ENCODE measurements around the gene SIL1. TPM values are rescaled to one million over a fixed set of nuclear protein-coding genes. Genes with fewer than 3 reads are reported as not detected.

The SIL1 gene
- total and polyA plus RNA-seq, 2 donors (not counting 1 experiment from before 2014, with no cell fraction given) = 66.4 to 85.5 TPM

DNA sequence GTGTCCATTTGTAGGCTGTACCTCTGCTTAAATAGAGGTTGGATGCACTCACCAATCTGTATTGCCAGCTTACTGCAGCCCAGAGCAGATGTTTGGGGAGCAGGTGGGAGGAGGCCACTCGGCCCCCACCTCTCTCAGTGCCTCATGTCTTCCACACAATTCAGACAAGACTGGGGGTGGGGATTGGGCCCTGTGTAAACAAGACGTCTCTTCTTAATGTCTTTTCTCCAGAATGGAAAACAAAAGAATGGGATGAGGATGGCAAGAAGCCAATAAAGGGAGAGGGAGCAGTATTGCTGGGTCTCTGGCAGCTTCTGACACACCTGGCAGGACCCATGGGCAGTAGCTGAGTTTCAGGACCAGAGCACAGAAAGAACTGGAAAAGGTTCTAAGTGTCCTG is 64.9 kb downstream of the SIL1 start:
- no peak overlapping the region for H3K4me3 ChIP-seq (replicated peaks in 1 of 4; ENCODE audit: control extremely low read depth in 1 of 4, insufficient read depth in 1 of 4, low read depth in 3 of 4, low read length in 4 of 4)
- no peak overlapping the region for H3K4me2 ChIP-seq (ENCODE audit: extremely low read depth, insufficient read depth, low read length)
- H3K79me2 ChIP-seq (ENCODE audit: control insufficient read depth, insufficient read depth, low read length) = no peaks in the 10 kb centered on the region
- no peaks in the 10 kb centered on the region for H3K36me3 ChIP-seq (ENCODE audit: control insufficient read depth, insufficient read depth, low read length)
- peaks cover 10% of the 10 kb centered on the region for H3K4me1 ChIP-seq (ENCODE audit: control insufficient read depth, extremely low read depth, insufficient read depth, low read length)
- no peaks in the 10 kb centered on the region for H3K9me3 ChIP-seq (ENCODE audit: control insufficient read depth, insufficient read depth, low read depth, low read length)
- no peaks in the 10 kb centered on the region for H3K27me3 ChIP-seq (ENCODE audit: control insufficient read depth, insufficient read depth, low read length)
- no peak overlapping the region for H2AFZ ChIP-seq (ENCODE audit: low read length)
- no peak for DNase-seq (ENCODE audit: low read depth in 2 of 2)
- no peak overlapping the region for H3K9ac ChIP-seq (ENCODE audit: insufficient read depth, low read length)
- no peak overlapping the region for H3K27ac ChIP-seq (ENCODE audit: insufficient read depth, low read length)
- H4K20me1 ChIP-seq (ENCODE audit: control insufficient read depth, extremely low read depth, insufficient read depth, low read length) = no peaks in the 10 kb centered on the region
- TF ChIP-seq EZH2 (IDR thresholded peaks at IDR 0.05; ENCODE audit: low read length, missing control alignments) = no peak
- TF ChIP-seq, protein P1, sequence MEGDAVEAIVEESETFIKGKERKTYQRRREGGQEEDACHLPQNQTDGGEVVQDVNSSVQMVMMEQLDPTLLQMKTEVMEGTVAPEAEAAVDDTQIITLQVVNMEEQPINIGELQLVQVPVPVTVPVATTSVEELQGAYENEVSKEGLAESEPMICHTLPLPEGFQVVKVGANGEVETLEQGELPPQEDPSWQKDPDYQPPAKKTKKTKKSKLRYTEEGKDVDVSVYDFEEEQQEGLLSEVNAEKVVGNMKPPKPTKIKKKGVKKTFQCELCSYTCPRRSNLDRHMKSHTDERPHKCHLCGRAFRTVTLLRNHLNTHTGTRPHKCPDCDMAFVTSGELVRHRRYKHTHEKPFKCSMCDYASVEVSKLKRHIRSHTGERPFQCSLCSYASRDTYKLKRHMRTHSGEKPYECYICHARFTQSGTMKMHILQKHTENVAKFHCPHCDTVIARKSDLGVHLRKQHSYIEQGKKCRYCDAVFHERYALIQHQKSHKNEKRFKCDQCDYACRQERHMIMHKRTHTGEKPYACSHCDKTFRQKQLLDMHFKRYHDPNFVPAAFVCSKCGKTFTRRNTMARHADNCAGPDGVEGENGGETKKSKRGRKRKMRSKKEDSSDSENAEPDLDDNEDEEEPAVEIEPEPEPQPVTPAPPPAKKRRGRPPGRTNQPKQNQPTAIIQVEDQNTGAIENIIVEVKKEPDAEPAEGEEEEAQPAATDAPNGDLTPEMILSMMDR (conservative IDR thresholded peaks at IDR 0.05 in 1 of 2, IDR thresholded peaks at IDR 0.05 in 1 of 2; ENCODE audit: low read depth in 1 of 2, low read length in 2 of 2) = no peak

DNA sequence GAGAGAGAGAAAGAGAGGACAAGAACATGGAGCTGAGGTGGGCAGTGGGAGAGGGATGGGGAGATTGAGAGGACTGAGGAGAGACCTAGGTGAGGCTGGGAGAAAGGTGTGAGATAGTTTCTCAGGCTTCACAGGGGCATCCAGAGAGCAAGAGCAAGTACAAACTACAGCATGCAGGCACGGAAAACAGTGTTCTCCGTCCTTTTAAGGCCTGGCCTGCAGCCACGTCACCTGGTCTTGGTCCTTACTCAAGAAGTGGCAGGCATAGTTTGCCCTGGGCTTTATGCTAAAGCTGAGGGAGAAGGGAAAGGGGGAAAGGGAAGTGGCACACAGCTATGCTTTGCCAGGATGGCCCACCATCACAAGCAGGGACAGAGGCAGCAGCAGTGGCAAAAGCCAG is 65.7 kb downstream of the SIL1 start:
- H3K36me3 ChIP-seq (ENCODE audit: control insufficient read depth, insufficient read depth, low read length) = no peaks in the 10 kb centered on the region

DNA sequence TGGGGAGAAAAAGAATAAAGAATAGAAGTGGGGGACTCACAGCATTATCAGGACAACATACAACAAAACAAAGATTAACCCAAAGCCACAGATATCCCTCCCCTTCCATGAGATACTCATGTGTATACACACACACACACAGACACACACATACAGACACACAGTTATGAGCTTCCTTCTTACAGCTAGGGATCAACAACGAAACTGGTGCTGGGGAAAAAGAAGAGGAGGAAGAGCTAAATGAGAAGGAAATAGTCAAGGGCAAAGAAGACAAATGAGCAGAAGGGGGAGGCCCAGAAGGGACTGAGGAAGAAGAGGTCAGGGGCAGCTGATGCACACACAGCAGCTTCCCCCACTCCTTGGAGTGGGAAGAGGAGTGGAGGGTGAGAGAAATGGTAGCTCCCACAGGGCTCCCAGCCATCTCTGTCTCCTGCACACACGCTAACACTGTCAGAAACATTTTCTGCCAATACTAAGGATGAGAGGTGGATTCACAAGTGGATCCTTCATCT is 66.2 kb downstream of the SIL1 start:
- Histone ChIP-seq H3K9ac (ENCODE audit: insufficient read depth, low read length) (no peak overlapping the region), H2AFZ (ENCODE audit: low read length) (no peak overlapping the region), H3K27ac (ENCODE audit: insufficient read depth, low read length) (no peak overlapping the region), H3K4me1 (ENCODE audit: control insufficient read depth, extremely low read depth, insufficient read depth, low read length) (peaks cover 9% of the 10 kb centered on the region), H3K4me2 (ENCODE audit: extremely low read depth, insufficient read depth, low read length) (peak overlapping the region; percentile 93), H3K27me3 (ENCODE audit: control insufficient read depth, insufficient read depth, low read length) (no peaks in the 10 kb centered on the region), H3K9me3 (ENCODE audit: control insufficient read depth, insufficient read depth, low read depth, low read length) (no peaks in the 10 kb centered on the region), H3K4me3 (replicated peaks in 1 of 4; ENCODE audit: control extremely low read depth in 1 of 4, insufficient read depth in 1 of 4, low read depth in 3 of 4, low read length in 4 of 4) (no peak overlapping the region), H4K20me1 (ENCODE audit: control insufficient read depth, extremely low read depth, insufficient read depth, low read length) (no peaks in the 10 kb centered on the region), H3K36me3 (ENCODE audit: control insufficient read depth, insufficient read depth, low read length) (no peaks in the 10 kb centered on the region), H3K79me2 (ENCODE audit: control insufficient read depth, insufficient read depth, low read length) (no peaks in the 10 kb centered on the region)
- peak in 1 of 2 donors; percentile 22 for DNase-seq (ENCODE audit: low read depth in 2 of 2)
- no peak for TF ChIP-seq EZH2 (IDR thresholded peaks at IDR 0.05; ENCODE audit: low read length, missing control alignments)
- TF ChIP-seq, protein P1 (conservative IDR thresholded peaks at IDR 0.05 in 1 of 2, IDR thresholded peaks at IDR 0.05 in 1 of 2; ENCODE audit: low read depth in 1 of 2, low read length in 2 of 2) = no peak

More for the DNA sequence above, 65.7 kb downstream of the SIL1 start:
- Histone ChIP-seq H3K4me1 (ENCODE audit: control insufficient read depth, extremely low read depth, insufficient read depth, low read length) (peaks cover 9% of the 10 kb centered on the region), H3K9me3 (ENCODE audit: control insufficient read depth, insufficient read depth, low read depth, low read length) (no peaks in the 10 kb centered on the region), H4K20me1 (ENCODE audit: control insufficient read depth, extremely low read depth, insufficient read depth, low read length) (no peaks in the 10 kb centered on the region), H2AFZ (ENCODE audit: low read length) (no peak overlapping the region), H3K27ac (ENCODE audit: insufficient read depth, low read length) (no peak overlapping the region), H3K27me3 (ENCODE audit: control insufficient read depth, insufficient read depth, low read length) (no peaks in the 10 kb centered on the region), H3K79me2 (ENCODE audit: control insufficient read depth, insufficient read depth, low read length) (no peaks in the 10 kb centered on the region), H3K9ac (ENCODE audit: insufficient read depth, low read length) (no peak overlapping the region), H3K4me3 (replicated peaks in 1 of 4; ENCODE audit: control extremely low read depth in 1 of 4, insufficient read depth in 1 of 4, low read depth in 3 of 4, low read length in 4 of 4) (no peak overlapping the region), H3K4me2 (ENCODE audit: extremely low read depth, insufficient read depth, low read length) (no peak overlapping the region)
- TF ChIP-seq, protein P1 (conservative IDR thresholded peaks at IDR 0.05 in 1 of 2, IDR thresholded peaks at IDR 0.05 in 1 of 2; ENCODE audit: low read depth in 1 of 2, low read length in 2 of 2) = no peak
- TF ChIP-seq EZH2 (IDR thresholded peaks at IDR 0.05; ENCODE audit: low read length, missing control alignments) = no peak
- DNase-seq (ENCODE audit: low read depth in 2 of 2) = no peak

Data from fibroblast of lung (primary cell).